Heart right ventricle (tissue), 16 donors: Measurements from ENCODE around the gene OR6J1. TPM values are rescaled to one million over a fixed set of nuclear protein-coding genes. Genes with fewer than 3 reads are reported as not detected.
"Not testable (repeated sequence)": the region's sequence is repeated elsewhere in the genome, so short reads cannot be mapped to it uniquely, and the experiment has no call there.

Experiments
- ATAC-seq, 8 donors: fragments of 200-7000 bp; cut with Tn5 transposase; one replicate each; pipeline ENCODE4 v1.9.1; 2020; ENCODE audit warnings: mild to moderate bottlenecking in 8 of 8, moderate library complexity in 8 of 8, moderate number of reproducible peaks in 1 of 8
- DNase-seq, 2 donors: peaks; one replicate each; pipeline ENCODE4 v3.0.0-alpha.2; 2020
- H3K27ac ChIP-seq, 10 donors: fragments of 200-600 bp; sonication (generic) in 2 of 10; one replicate each; pipeline versions ENCODE4 v1.5.0 to v1.8.0; 2020 to 2022; ENCODE audit warnings: mild to moderate bottlenecking in 3 of 10
- H3K27me3 ChIP-seq, 7 donors: fragments of 200-600 bp; one replicate each; pipeline ENCODE4 v1.8.0; 2021 to 2022; ENCODE audit warnings: mild to moderate bottlenecking in 2 of 7
- H3K36me3 ChIP-seq, 9 donors: fragments of 200-600 bp; sonication (generic) in 1 of 9; one replicate each; pipeline versions ENCODE4 v1.5.0 to v1.8.0; 2020 to 2022; ENCODE audit warnings: mild to moderate bottlenecking in 2 of 9
- H3K4me1 ChIP-seq, 9 donors: fragments of 200-600 bp; sonication (generic) in 1 of 9; one replicate each; pipeline versions ENCODE4 v1.5.0 to v1.8.0; 2020 to 2022; ENCODE audit warnings: mild to moderate bottlenecking in 4 of 9
- H3K4me3 ChIP-seq, 10 donors: fragments of 200-600 bp; sonication (generic) in 2 of 10; one replicate each; pipeline versions ENCODE4 v1.5.0 to v1.8.0; 2020 to 2022; ENCODE audit warnings: mild to moderate bottlenecking in 7 of 10, moderate library complexity in 2 of 10
- H3K9me3 ChIP-seq, 11 donors: fragments of 200-600 bp in 10 of 11; sonication (generic) in 2 of 11; one replicate each; pipeline versions ENCODE4 v1.5.0 to v1.8.0; 2013 to 2022; ENCODE audit warnings: mild to moderate bottlenecking in 2 of 11, control low read depth in 1 of 11, moderate library complexity in 1 of 11
- CTCF ChIP-seq, 9 donors: fragments of 200-600 bp; sonication (generic) in 2 of 9; IDR thresholded peaks; one replicate each; pipeline versions ENCODE4 v1.5.0 to v1.8.0; 2021 to 2022; ENCODE audit warnings: antibody characterized with exemption in 9 of 9, mild to moderate bottlenecking in 5 of 9, moderate library complexity in 1 of 9
- WGBS, 2 donors: extraction: QIAGEN DNeasy Blood & Tissue Kit; methylation state at CpG; one replicate each; pipeline ENCODE4 v1.1.7; 2013; ENCODE audit warnings: inconsistent platforms in 1 of 2; 5-methylcytosine and 5-hydroxymethylcytosine counted together
- intact Hi-C, 10 donors: fragments of 100-400 bp; cut with DNase I; formaldehyde crosslinking; loops; one replicate each; pipeline versions ENCODE4 v1.11.1 to v1.14.2; 2022
- polyA plus RNA-seq, 2 donors: library from polyadenylated mRNA; stranded (reverse); fragments of 200-250 nt; gene quantifications; one replicate each; pipeline ENCODE4 v1.2.3, GENCODE V29; 2013
- total RNA-seq, 10 donors: library from RNA; stranded (reverse); fragmentation: NEBNext Ultra II Directional in 3 of 10; extraction: Animal tissue kit (Norgen Biotek cat#: 25700) in 3 of 10; gene quantifications; one replicate each; pipeline versions ENCODE4 v1.2.1 to v1.2.4, GENCODE V29; 2021 to 2023
- donor health status: Arrhythmogenic right ventricular cardiomyopathy.
- donor health status: ischemic (EF 13 %, LVEDD 7.1; RV severe dilation, severe dysfunction).
- donor health status: healthy with polysubstance abuse.
- donor health status: DM: no; HTN: yes; CAD: no.
- donor health status: DM: no; HTN: no; CAD: no.
- donor health status: ischemic (EF 25% LVEDD 6.9; RV normal size, moderate dysfunction).
- donor health status: ischemic (EF 25% LVEDD 5.7; RV mildly dilated, moderate dysfunction).
- donor health status: healthy.
- donor health status: DM: yes; HTN: yes; CAD: no.
- donor health status: Ischemic cardiomyopathy.
- donor health status: ischemic (EF 35%, LVEDD 5.7; RV mildly dilated, moderate dysfunction).
- donor health status: nonischemic (EF 11% LVEDD 7.7; RV severe dilation, severe dysfunction).
- donor health status: DM: yes; HTN: yes; CAD: no.
- donor health status: PGD.
- donor health status: ischemic (EF 29% LVEDD 5.4; RV normal size, mild dysfunction).
- donor health status: nonischemic (EF 23%, LVEDD 6.1; RV moderate dilation, normal function).

The OR6J1 gene
- total and polyA plus RNA-seq, 12 donors, result not detected

- H3K27ac ChIP-seq, result no peak overlapping the region
- WGBS, 2 donors, result 49 to 55% methylated on average over 4 of the region's 4 CpGs
- peaks cover 0 to 20% (median 0%) of the 10 kb centered on the region in 11 donors for H3K9me3 ChIP-seq
- H3K4me1 ChIP-seq, result peaks cover 0 to 8% (median 0%) of the 10 kb centered on the region in 9 donors
- peaks cover 0 to 15% (median 0%) of the 10 kb centered on the region in 7 donors for H3K27me3 ChIP-seq
- TF ChIP-seq CTCF (IDR thresholded peaks at IDR 0.05), result no peak
- intact Hi-C loops, result no loop called here
- no peaks in the 10 kb centered on the region for H3K36me3 ChIP-seq
- no peak overlapping the region for H3K4me3 ChIP-seq
- DNase-seq (no peak), ATAC-seq (no peak)
Measured at GRCh38 chr14:22685467-22685866, 41.3 kb upstream of the OR6J1 start.

- Histone ChIP-seq H3K9me3 (peaks cover 0 to 18% (median 0%) of the 10 kb centered on the region in 11 donors), H3K27me3 (peaks cover 0 to 23% (median 3%) of the 10 kb centered on the region in 7 donors)
- H3K4me1 ChIP-seq, H3K36me3 ChIP-seq, intact Hi-C loops, H3K27ac ChIP-seq, DNase-seq, ATAC-seq, H3K4me3 ChIP-seq: not testable (repeated sequence)
- 69 to 71% methylated on average over 3 of the region's 3 CpGs for WGBS, 2 donors
Measured at GRCh38 chr14:22683428-22683827, 39.3 kb upstream of the OR6J1 start.

- TF ChIP-seq CTCF (IDR thresholded peaks at IDR 0.05), result no peak
- H3K4me1 ChIP-seq, result no peaks in the 10 kb centered on the region
- no peak for DNase-seq
- no peak overlapping the region for H3K27ac ChIP-seq
- H3K4me3 ChIP-seq, result no peak overlapping the region
- intact Hi-C loops, result no loop called here
- ATAC-seq, result no peak
- peaks cover 0 to 23% (median 3%) of the 10 kb centered on the region in 7 donors for H3K27me3 ChIP-seq
- H3K36me3 ChIP-seq, result no peaks in the 10 kb centered on the region
- 91 to 96% methylated on average over 2 of the region's 2 CpGs for WGBS, 2 donors
- H3K9me3 ChIP-seq, result peaks cover 0 to 12% (median 0%) of the 10 kb centered on the region in 11 donors
Measured at GRCh38 chr14:22678221-22678620, 34.1 kb upstream of the OR6J1 start.

GRCh38 chr14:22677551-22677950 lies 33.4 kb upstream of the OR6J1 start:
- DNase-seq, H3K4me3 ChIP-seq, H3K27ac ChIP-seq, H3K36me3 ChIP-seq, ATAC-seq, H3K4me1 ChIP-seq, intact Hi-C loops: not testable (repeated sequence)
- Histone ChIP-seq H3K27me3 (peaks cover 0 to 23% (median 3%) of the 10 kb centered on the region in 7 donors), H3K9me3 (peaks cover 0 to 13% (median 0%) of the 10 kb centered on the region in 11 donors)
- 50 to 69% methylated on average over 2 of the region's 2 CpGs for WGBS, 2 donors

GRCh38 chr14:22671622-22672021 lies 27.5 kb upstream of the OR6J1 start:
- Histone ChIP-seq H3K4me1 (peaks cover 0 to 8% (median 0%) of the 10 kb centered on the region in 9 donors), H3K27me3 (peaks cover 0 to under 1% (median 0%) of the 10 kb centered on the region in 7 donors), H3K9me3 (peaks cover 0 to 12% (median 0%) of the 10 kb centered on the region in 11 donors), H3K36me3 (no peaks in the 10 kb centered on the region), H3K4me3 (no peak overlapping the region), H3K27ac (no peak overlapping the region)
- TF ChIP-seq CTCF (IDR thresholded peaks at IDR 0.05), result no peak
- DNase-seq (no peak), ATAC-seq (no peak)
- intact Hi-C loops, result no loop called here
